Natural killer cell treated with Interleukin-12 subunit alpha and Interleukin-12 subunit beta and Interleukin-15 and Interleukin-18, amount 100 ng/mL, for 72 hours (primary cell): ENCODE data around the gene NLGN1. TPM values are rescaled to one million over a fixed set of nuclear protein-coding genes. Genes with fewer than 3 reads are reported as not detected.

ENCODE experiments used
- ATAC-seq, 2 donors: fragments of 150-1000 bp; cut with Tn5 transposase in 1 of 2; sonication (Bioruptor Pico), chemical (Tn5 transposase) in 1 of 2; 2 replicates each; pipeline ENCODE4 v1.10.0; 2021
- DNase-seq: peaks from one replicate; pipeline ENCODE4 v3.0.0; 2022; ENCODE audit warnings: low spot score
- H3K27ac Mint-ChIP-seq, 2 donors: 1 replicate in 1 of 2; 2 replicates in 1 of 2; pipeline ENCODE4 v1.8.0; 2022; ENCODE audit warnings: mixed read lengths in 2 of 2, mild to moderate bottlenecking in 1 of 2, moderate library complexity in 1 of 2
- H3K27me3 Mint-ChIP-seq, 2 donors: 1 replicate in 1 of 2; 2 replicates in 1 of 2; pipeline ENCODE4 v1.8.0; 2022; ENCODE audit warnings: mixed read lengths in 2 of 2
- H3K36me3 Mint-ChIP-seq: one replicate; pipeline ENCODE4 v1.8.0; 2022; ENCODE audit warnings: mixed read lengths
- H3K4me1 Mint-ChIP-seq, 2 donors: 1 replicate in 1 of 2; 2 replicates in 1 of 2; pipeline ENCODE4 v1.8.0; 2022; ENCODE audit warnings: low read depth in 2 of 2, mixed read lengths in 2 of 2, mild to moderate bottlenecking in 1 of 2
- H3K4me3 Mint-ChIP-seq: one replicate; pipeline ENCODE4 v1.8.0; 2022; ENCODE audit warnings: mixed read lengths
- H3K9me3 Mint-ChIP-seq: 2 replicates; pipeline ENCODE4 v1.8.0; 2022; ENCODE audit warnings: mixed read lengths
- total RNA-seq, 2 donors: library from RNA; stranded (reverse); gene quantifications; one replicate each; pipeline ENCODE4 v1.2.3, GENCODE V29; 2022

Gene NLGN1
- total RNA-seq, 2 donors from 2014 or later, result not detected

DNA sequence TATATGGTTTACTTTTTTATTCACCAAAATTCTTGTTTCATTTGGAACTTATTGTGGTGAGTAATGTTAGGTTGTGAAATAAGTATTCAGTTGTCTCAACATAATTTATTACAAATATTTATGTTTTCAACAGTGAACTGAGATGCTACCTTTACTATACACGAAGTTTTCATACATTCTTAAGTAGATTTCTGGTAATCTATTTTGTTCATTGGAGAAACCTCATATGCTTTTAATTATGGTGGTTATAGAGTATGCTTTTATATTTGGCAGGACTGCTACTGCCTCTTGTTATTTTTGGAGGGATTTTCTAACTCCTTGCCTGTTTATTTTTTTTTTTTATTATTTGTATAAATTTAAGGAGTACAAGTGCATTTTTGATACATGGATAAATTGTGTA, 253.1 kb downstream of the NLGN1 start:
- peaks cover 4% of the 10 kb centered on the region for H3K36me3 Mint-ChIP-seq
- peaks cover 14% of the 10 kb centered on the region for H3K9me3 Mint-ChIP-seq
- ATAC-seq, result no peak
- H3K27ac Mint-ChIP-seq, result no peak overlapping the region
- no peaks in the 10 kb centered on the region for H3K4me1 Mint-ChIP-seq
- no peak overlapping the region for H3K4me3 Mint-ChIP-seq
- DNase-seq, result no peak
- H3K27me3 Mint-ChIP-seq, result no peaks in the 10 kb centered on the region

DNA sequence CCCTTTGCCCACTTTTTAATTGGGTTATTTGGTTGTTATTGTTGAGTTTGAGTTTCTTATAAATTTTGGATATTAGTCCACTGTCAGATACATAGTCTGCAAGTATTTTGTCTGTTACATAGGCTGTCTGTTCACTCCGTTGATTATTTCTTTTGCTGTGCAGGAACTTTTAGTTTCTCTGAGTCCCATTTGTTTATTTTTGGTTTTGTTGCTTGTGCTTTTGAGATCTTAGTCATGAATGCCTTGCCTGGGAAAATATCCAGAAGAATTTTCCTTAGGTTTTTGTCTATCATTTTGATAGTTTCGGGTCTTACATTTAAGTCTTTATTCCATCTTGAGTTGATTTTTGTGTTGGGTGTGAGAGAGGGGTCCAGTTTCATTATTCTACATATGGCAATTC, 254.5 kb downstream of the NLGN1 start:
- H3K9me3 Mint-ChIP-seq, result peaks cover 13% of the 10 kb centered on the region
- DNase-seq (no peak), ATAC-seq (no peak)
- H3K27ac Mint-ChIP-seq, result no peak overlapping the region
- no peaks in the 10 kb centered on the region for H3K27me3 Mint-ChIP-seq
- H3K36me3 Mint-ChIP-seq, result peaks cover 4% of the 10 kb centered on the region
- no peak overlapping the region for H3K4me3 Mint-ChIP-seq
- H3K4me1 Mint-ChIP-seq, result no peaks in the 10 kb centered on the region

DNA sequence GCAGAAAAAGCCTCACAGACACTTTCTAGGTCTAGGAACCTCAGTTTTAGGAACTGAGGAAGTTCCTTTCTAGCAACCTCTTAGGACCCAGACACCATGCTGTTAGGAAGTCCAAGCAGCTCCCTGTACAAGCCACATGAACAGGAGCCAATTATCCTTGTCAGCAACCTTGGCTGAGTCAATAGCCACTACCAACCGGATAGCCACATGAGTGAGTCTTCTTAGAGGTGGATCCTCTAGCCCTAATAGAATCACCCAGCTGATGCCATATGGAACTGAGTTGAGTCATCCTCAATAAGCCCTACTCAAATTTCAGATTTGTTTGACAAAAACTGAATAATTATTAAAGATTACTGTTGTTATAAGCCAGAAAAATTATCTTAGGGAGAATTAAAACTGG, 256.2 kb downstream of the NLGN1 start:
- ATAC-seq (no peak), DNase-seq (no peak)
- Mint-ChIP-seq H3K27me3 (no peaks in the 10 kb centered on the region), H3K4me1 (no peaks in the 10 kb centered on the region), H3K9me3 (peaks cover 13% of the 10 kb centered on the region), H3K4me3 (no peak overlapping the region), H3K36me3 (peaks cover 4% of the 10 kb centered on the region), H3K27ac (no peak overlapping the region)

DNA sequence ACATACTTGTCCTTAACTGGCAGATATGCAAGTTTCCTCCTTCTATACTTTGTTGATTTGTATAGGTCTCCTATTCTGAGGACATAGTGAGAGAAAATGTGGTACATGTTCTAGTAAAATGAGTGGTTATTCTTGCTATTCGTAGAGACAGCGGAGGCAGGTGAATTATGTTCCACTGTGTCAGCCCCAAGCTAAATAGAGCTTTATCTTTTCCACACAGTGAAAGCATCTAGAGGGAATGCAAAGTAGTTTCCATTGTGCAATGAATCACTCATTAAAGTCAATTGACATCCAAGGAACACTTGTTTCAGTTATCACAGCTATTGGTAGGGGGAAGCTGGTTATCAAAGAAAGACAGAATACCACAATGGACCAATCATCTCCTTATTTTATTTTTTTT, 262.4 kb downstream of the NLGN1 start:
- Mint-ChIP-seq H3K27ac (no peak overlapping the region), H3K36me3 (no peaks in the 10 kb centered on the region), H3K9me3 (peaks cover 13% of the 10 kb centered on the region), H3K27me3 (no peaks in the 10 kb centered on the region), H3K4me1 (no peaks in the 10 kb centered on the region), H3K4me3 (no peak overlapping the region)
- no peak for ATAC-seq
- no peak for DNase-seq

DNA sequence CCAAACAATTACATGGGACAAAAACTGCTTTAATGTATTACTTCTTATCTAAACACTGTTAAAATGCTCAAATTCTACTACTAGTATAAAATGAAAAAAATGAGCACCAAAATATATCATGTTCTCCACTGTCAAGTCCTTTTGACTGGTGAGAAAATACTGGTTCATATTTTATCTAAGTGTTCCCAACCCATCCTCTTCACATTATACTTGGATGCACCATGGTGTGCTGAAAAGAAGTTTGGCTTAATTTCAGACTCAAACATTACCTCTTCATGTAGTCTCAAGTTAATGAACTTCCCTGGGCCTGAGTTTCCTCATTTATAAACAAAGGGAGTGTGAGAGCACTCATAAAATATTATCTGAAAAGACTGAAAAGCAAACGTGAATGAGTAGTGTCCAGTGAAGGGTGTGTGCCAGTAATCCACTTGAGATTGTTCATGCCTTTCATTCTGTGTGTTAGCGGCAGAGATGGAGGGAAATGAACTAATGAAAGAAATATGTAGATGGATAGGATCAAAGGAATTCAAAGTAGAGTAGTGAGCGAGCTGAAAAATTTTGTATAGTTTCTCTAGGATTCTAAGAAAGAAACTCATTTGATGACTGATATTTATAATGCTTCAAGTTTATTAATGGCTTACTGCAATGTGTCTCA, 263.2 kb downstream of the NLGN1 start:
- no peak for ATAC-seq
- no peaks in the 10 kb centered on the region for H3K4me1 Mint-ChIP-seq
- H3K27me3 Mint-ChIP-seq, result no peaks in the 10 kb centered on the region
- H3K36me3 Mint-ChIP-seq, result no peaks in the 10 kb centered on the region
- H3K27ac Mint-ChIP-seq, result no peak overlapping the region
- H3K9me3 Mint-ChIP-seq, result peaks cover 10% of the 10 kb centered on the region
- no peak for DNase-seq
- H3K4me3 Mint-ChIP-seq, result no peak overlapping the region

DNA sequence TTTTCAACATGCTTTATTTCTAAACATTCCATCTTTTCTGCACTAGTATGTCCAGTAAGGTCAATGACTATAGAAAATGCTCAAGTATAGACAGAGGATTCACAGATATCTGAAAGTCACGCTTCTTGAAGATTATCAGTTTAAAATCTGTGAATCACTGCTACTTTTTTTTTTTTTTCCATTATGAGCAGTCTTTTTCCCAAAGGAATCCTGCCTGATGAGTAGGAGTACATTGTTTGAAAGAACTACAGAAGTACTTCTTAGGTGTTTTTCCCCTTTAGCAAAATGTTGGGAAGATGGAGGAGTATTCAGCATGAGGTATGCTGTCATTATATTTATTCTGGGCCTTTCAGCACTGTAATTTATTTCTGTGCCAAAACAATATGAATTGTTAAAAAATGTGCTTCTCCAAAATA, 266.2 kb downstream of the NLGN1 start:
- H3K4me1 Mint-ChIP-seq, result no peaks in the 10 kb centered on the region
- H3K27ac Mint-ChIP-seq, result no peak overlapping the region
- H3K36me3 Mint-ChIP-seq, result no peaks in the 10 kb centered on the region
- no peaks in the 10 kb centered on the region for H3K27me3 Mint-ChIP-seq
- H3K9me3 Mint-ChIP-seq, result peaks cover 10% of the 10 kb centered on the region
- H3K4me3 Mint-ChIP-seq, result no peak overlapping the region
- DNase-seq, result no peak
- ATAC-seq, result no peak

DNA sequence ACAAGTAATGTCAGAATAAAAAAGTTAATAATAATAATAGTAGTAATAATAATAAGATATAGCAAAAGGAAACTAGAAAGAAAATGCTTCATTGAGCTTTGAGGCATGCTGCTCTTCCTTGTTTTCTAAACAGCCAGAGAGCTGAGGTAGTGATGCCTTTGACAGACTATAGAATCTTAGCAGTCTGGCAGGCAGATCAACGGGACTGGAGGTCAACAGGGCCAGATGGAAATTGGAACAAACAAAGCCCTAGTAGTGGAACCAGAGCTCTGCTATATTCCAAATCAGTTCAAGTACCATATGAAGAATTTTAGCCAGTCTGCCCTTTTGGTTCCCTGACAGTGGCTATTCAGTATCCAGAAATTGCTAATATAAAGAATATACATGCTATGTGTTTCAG, 278.6 kb downstream of the NLGN1 start:
- ATAC-seq (no peak), DNase-seq (no peak)
- H3K27ac Mint-ChIP-seq, result no peak overlapping the region
- no peaks in the 10 kb centered on the region for H3K36me3 Mint-ChIP-seq
- H3K9me3 Mint-ChIP-seq, result peaks cover 4% of the 10 kb centered on the region
- no peak overlapping the region for H3K4me3 Mint-ChIP-seq
- no peaks in the 10 kb centered on the region for H3K27me3 Mint-ChIP-seq
- H3K4me1 Mint-ChIP-seq, result no peaks in the 10 kb centered on the region

DNA sequence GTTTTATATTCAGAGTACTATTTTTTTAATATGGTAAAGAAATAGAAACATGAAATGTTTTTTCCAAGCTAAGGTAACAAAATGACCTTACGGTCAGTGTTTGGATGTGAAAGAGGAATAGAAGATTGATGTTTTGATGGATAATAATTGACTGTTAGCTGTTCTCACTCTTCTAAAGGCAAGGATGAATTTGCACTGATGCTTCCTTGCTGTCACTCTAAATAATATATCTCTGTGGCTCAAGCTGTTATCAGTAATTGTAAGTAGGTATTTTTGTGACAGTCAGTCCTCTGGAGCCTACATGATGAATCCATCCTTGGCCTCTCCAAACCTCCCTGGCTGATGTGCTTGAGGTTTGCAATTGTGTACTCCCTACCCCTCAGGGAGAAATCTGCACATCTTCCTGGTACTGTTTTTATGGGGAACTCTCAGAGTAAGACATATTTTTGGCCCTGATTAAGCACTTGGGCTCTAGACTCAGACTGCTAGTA, 283.7 kb downstream of the NLGN1 start:
- Mint-ChIP-seq H3K27me3 (no peaks in the 10 kb centered on the region), H3K9me3 (peaks cover 3% of the 10 kb centered on the region), H3K36me3 (no peaks in the 10 kb centered on the region), H3K4me1 (no peaks in the 10 kb centered on the region), H3K4me3 (no peak overlapping the region), H3K27ac (no peak overlapping the region)
- DNase-seq, result no peak
- no peak for ATAC-seq

DNA sequence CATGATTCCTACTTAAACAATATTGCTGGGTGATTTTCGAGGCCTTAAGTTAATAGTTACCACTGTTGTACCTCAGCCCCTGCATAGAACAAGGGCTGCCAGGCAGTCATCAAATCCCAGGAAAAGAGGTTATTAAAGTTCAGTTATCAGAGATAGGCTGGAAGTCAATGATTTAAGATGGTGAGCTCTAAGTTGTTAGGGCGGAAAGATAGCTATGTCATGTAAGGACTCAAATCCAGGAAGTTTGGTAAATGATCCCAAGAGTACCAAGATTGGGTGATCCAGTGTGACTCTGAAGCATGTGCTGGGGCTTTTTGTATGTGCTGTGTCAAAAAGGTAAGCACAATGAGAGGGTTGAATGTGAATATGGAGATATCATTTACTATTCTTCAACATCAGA, 287.9 kb downstream of the NLGN1 start:
- no peak for ATAC-seq
- no peak overlapping the region for H3K4me3 Mint-ChIP-seq
- H3K27ac Mint-ChIP-seq, result no peak overlapping the region
- H3K9me3 Mint-ChIP-seq, result peaks cover 3% of the 10 kb centered on the region
- H3K27me3 Mint-ChIP-seq, result no peaks in the 10 kb centered on the region
- no peaks in the 10 kb centered on the region for H3K4me1 Mint-ChIP-seq
- H3K36me3 Mint-ChIP-seq, result no peaks in the 10 kb centered on the region
- no peak for DNase-seq

DNA sequence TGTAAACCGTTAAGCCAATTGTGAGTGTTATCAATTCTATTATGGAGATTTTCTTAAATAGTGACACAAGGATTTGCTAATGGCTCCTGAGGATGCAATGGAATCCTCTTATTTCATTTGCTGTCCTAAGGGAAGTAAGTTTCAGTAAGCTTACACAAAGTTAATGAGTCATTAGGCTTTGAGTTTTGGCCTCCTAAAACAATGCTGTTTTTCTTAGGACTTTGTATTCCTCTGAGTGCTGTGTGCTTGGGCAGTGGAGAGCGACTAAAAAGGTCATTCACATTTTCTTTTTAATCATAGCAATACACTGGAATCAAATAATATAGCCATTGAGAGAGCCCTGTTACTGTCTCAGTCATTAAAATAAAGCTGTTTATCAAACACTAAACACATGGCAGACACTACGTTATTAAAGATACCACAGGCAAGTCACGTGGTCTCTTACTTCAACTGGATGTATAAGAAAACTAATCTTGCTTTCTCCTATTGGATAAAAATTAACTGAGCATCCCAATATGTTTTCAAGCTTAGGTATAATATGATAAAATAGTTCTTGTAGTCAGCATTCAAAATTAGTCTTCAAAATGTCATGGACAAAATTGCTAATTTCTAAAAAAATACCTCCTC, 290.8 kb downstream of the NLGN1 start:
- H3K27ac Mint-ChIP-seq, result no peak overlapping the region
- H3K36me3 Mint-ChIP-seq, result no peaks in the 10 kb centered on the region
- no peaks in the 10 kb centered on the region for H3K27me3 Mint-ChIP-seq
- H3K4me1 Mint-ChIP-seq, result no peaks in the 10 kb centered on the region
- ATAC-seq, result no peak
- no peaks in the 10 kb centered on the region for H3K9me3 Mint-ChIP-seq
- no peak overlapping the region for H3K4me3 Mint-ChIP-seq
- no peak for DNase-seq

DNA sequence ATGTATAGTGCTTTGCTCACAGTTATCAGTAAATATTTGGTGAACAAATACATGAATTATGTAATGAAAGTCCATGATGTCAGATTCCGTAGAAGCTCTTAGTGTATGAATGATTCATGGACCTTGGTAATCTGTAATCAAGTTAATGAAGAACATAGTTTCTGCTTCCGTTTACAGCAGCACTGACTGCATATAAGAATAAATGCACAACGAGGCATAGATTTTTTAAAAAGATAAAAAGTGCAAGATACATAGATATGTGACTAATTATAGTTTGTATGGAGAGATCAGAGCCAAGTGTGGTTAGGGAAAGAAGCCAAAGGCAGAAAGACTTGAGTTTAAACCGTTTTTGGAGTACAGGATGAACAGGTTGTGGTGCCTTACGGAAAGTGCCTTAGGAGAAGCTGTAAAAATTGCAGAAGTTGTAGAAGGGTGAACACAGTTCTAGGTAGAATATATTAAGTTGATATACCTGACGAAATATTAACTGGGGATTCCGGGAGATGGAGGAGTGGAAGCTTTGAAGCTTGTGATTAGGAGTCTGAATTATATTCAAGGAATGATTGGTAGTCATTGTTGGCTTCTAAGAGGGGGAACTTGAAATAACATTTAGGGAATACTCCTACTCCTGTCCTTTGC, 293.1 kb downstream of the NLGN1 start:
- Mint-ChIP-seq H3K27me3 (no peaks in the 10 kb centered on the region), H3K9me3 (no peaks in the 10 kb centered on the region), H3K36me3 (no peaks in the 10 kb centered on the region), H3K4me3 (no peak overlapping the region), H3K4me1 (no peaks in the 10 kb centered on the region), H3K27ac (no peak overlapping the region)
- no peak for DNase-seq
- ATAC-seq, result no peak

DNA sequence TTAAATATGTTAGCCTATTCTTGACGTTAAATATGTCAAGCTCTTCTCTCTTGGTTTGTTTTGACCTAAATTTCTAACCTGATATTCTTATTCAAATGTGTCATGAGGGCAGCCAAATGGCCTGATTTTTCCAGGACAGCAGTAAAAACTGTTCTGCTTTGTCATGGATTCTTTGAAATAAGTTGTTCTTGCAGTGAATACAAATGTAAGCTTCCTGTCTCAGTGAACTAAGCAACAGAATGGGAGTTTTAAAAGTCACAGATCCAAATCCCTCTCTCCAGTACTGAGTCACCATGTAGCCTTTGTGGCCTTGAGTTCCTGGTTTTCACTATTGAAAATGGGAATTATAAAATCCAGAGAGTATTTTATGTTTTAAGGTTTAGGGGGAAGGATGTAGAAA, 301.8 kb downstream of the NLGN1 start:
- H3K27ac Mint-ChIP-seq, result no peak overlapping the region

DNA sequence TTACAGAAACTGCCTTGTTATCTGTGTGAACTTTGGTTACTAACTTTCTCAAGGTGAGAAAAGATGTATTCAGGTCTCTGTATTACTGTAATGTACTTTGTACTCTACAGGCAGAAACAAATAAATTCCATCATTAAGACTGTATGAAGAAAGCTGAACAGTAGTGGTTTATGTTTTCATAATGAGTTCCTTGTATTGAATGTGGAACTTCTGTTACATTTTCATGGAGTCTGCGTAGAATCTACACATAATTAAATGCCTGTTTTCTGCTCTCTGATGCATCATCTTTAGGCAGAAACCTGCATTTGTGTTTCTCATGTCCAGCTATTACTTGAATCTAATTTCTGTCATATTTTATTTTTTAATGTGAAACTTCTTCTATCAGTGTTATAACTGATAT, 302.8 kb downstream of the NLGN1 start:
- Mint-ChIP-seq H3K27me3 (no peaks in the 10 kb centered on the region), H3K4me1 (no peaks in the 10 kb centered on the region), H3K36me3 (no peaks in the 10 kb centered on the region), H3K27ac (no peak overlapping the region), H3K4me3 (no peak overlapping the region), H3K9me3 (peaks cover 7% of the 10 kb centered on the region)
- no peak for ATAC-seq
- DNase-seq, result no peak

More for the DNA sequence above, 301.8 kb downstream of the NLGN1 start:
- Mint-ChIP-seq H3K36me3 (no peaks in the 10 kb centered on the region), H3K4me1 (no peaks in the 10 kb centered on the region), H3K27me3 (no peaks in the 10 kb centered on the region), H3K4me3 (no peak overlapping the region), H3K9me3 (peaks cover 7% of the 10 kb centered on the region)
- DNase-seq, result no peak
- ATAC-seq, result no peak

DNA sequence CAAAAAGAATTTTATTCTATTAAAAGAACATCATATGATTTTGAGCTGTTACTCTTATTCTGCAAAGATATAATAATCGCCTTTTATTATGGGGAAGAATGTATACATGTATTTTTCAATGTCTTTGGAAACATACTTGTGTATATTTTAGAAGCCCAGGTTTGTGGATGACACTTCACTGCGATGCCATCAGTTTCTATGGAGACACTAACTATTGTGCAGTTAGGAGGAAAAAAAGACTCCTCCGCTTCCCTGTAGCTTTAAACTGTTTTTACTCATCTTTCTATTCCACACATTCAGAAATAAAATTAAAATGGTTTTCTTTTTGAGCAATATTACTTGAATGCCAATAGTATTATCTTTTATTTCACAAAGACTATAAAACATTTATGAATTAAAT, 305.0 kb downstream of the NLGN1 start:
- H3K27me3 Mint-ChIP-seq, result no peaks in the 10 kb centered on the region
- DNase-seq (no peak), ATAC-seq (no peak)
- no peaks in the 10 kb centered on the region for H3K4me1 Mint-ChIP-seq
- no peak overlapping the region for H3K4me3 Mint-ChIP-seq
- H3K27ac Mint-ChIP-seq, result no peak overlapping the region
- no peaks in the 10 kb centered on the region for H3K36me3 Mint-ChIP-seq
- H3K9me3 Mint-ChIP-seq, result peaks cover 7% of the 10 kb centered on the region
